CD14-positive monocyte (primary cell): Measurements from ENCODE around the gene RAB3A. TPM values are rescaled to one million over a fixed set of nuclear protein-coding genes. Genes with fewer than 3 reads are reported as not detected.

Experiments
- DNase-seq, 3 donors: peaks; one replicate each; pipeline ENCODE4 v3.0.0-alpha.2; 2011 to 2022
- H2AFZ ChIP-seq: 2 replicates; pipeline ENCODE4 v1.6.0; 2012; ENCODE audit warnings: mild to moderate bottlenecking, low read depth, low read length, inconsistent platforms; ENCODE audit not compliant: insufficient read depth, poor library complexity, severe bottlenecking
- H3K27ac ChIP-seq, 2 donors: 1 replicate in 1 of 2; 2 replicates in 1 of 2; pipeline ENCODE4 v1.5.1; 2012 to 2013; ENCODE audit warnings: low read length in 2 of 2, control low read depth in 1 of 2, inconsistent platforms in 1 of 2, low read depth in 1 of 2, mild to moderate bottlenecking in 1 of 2
- H3K27me3 ChIP-seq, 2 donors: one replicate each; pipeline versions ENCODE4 v1.6.0 to v1.6.1; 2011 to 2013; ENCODE audit warnings: low read length in 2 of 2; ENCODE audit not compliant: control insufficient read depth in 2 of 2, insufficient read depth in 2 of 2
- H3K36me3 ChIP-seq, 2 donors: replicated peaks in 1 of 2; 1 replicate in 1 of 2; 2 replicates in 1 of 2; pipeline versions ENCODE4 v1.5.1 to v1.6.1; 2012 to 2013; ENCODE audit warnings: low read length in 2 of 2, control low read depth in 1 of 2, inconsistent platforms in 1 of 2, mild to moderate bottlenecking in 1 of 2; ENCODE audit not compliant: insufficient read depth in 2 of 2, control insufficient read depth in 1 of 2
- H3K4me1 ChIP-seq, 2 donors: 1 replicate in 1 of 2; 2 replicates in 1 of 2; pipeline versions ENCODE4 v1.5.1 to v1.6.1; 2012 to 2013; ENCODE audit warnings: low read length in 2 of 2, control low read depth in 1 of 2, inconsistent platforms in 1 of 2, mild to moderate bottlenecking in 1 of 2, moderate library complexity in 1 of 2; ENCODE audit not compliant: insufficient read depth in 2 of 2, control insufficient read depth in 1 of 2
- H3K4me2 ChIP-seq: replicated peaks from 2 replicates; pipeline ENCODE3; 2012; ENCODE audit warnings: low read length, moderate library complexity, mild to moderate bottlenecking; ENCODE audit not compliant: poor library complexity, severe bottlenecking; ENCODE audit errors: extremely low read depth
- H3K4me3 ChIP-seq, 3 experiments: fragments of 200-600 bp in 1 of 3; sonication (generic) in 1 of 3; replicated peaks in 1 of 3; 1 replicate in 2 of 3; 2 replicates in 1 of 3; pipeline ENCODE4 v1.5.1; 2011 to 2013; ENCODE audit warnings: low read length in 3 of 3, mild to moderate bottlenecking in 3 of 3, control low read depth in 2 of 3, low read depth in 2 of 3, inconsistent platforms in 1 of 3, moderate library complexity in 1 of 3
- H3K79me2 ChIP-seq: 2 replicates; pipeline ENCODE4 v1.6.0; 2012; ENCODE audit warnings: mild to moderate bottlenecking, control low read depth, inconsistent platforms, low read length, moderate library complexity; ENCODE audit not compliant: insufficient read depth
- H3K9ac ChIP-seq: 2 replicates; pipeline ENCODE4 v1.6.0; 2017; ENCODE audit warnings: low read length, mild to moderate bottlenecking; ENCODE audit not compliant: insufficient read depth, poor library complexity, severe bottlenecking
- H3K9me3 ChIP-seq, 2 donors: replicated peaks in 1 of 2; 1 replicate in 1 of 2; 2 replicates in 1 of 2; pipeline versions ENCODE4 v1.5.1 to v1.6.1; 2012 to 2013; ENCODE audit warnings: low read length in 2 of 2, control low read depth in 1 of 2; ENCODE audit not compliant: control insufficient read depth in 1 of 2, insufficient read depth in 1 of 2
- H4K20me1 ChIP-seq: 2 replicates; pipeline ENCODE4 v1.6.0; 2012; ENCODE audit warnings: mild to moderate bottlenecking, low read length, control low read depth, moderate library complexity; ENCODE audit not compliant: insufficient read depth
- H3K27ac Mint-ChIP-seq, 7 donors: one replicate each; pipeline ENCODE4 v1.8.0; 2020; ENCODE audit warnings: mild to moderate bottlenecking in 7 of 7, mixed read lengths in 7 of 7, moderate library complexity in 6 of 7, inconsistent platforms in 2 of 7
- H3K27me3 Mint-ChIP-seq, 3 donors: one replicate each; pipeline ENCODE4 v1.8.0; 2021 to 2022; ENCODE audit warnings: low read depth in 3 of 3, mild to moderate bottlenecking in 3 of 3, mixed read lengths in 3 of 3, moderate library complexity in 3 of 3, inconsistent platforms in 1 of 3
- H3K36me3 Mint-ChIP-seq, 2 donors: one replicate each; pipeline ENCODE4 v1.8.0; 2020; ENCODE audit warnings: mixed read lengths in 2 of 2, inconsistent platforms in 1 of 2, mild to moderate bottlenecking in 1 of 2
- H3K4me1 Mint-ChIP-seq: one replicate; pipeline ENCODE4 v1.8.0; 2020; ENCODE audit warnings: mild to moderate bottlenecking, mixed read lengths
- H3K4me3 Mint-ChIP-seq, 2 donors: one replicate each; pipeline ENCODE4 v1.8.0; 2020; ENCODE audit warnings: mild to moderate bottlenecking in 2 of 2, mixed read lengths in 2 of 2, moderate library complexity in 1 of 2
- H3K9me3 Mint-ChIP-seq, 7 donors: one replicate each; pipeline ENCODE4 v1.8.0; 2020 to 2022; ENCODE audit warnings: mixed read lengths in 7 of 7, mild to moderate bottlenecking in 6 of 7, moderate library complexity in 6 of 7, inconsistent platforms in 2 of 7
- CTCF ChIP-seq: fragments of 200-600 bp; IDR thresholded peaks from one replicate; pipeline ENCODE4 v1.8.0; 2022; ENCODE audit warnings: antibody characterized with exemption, mild to moderate bottlenecking
- WGBS: methylation state at CpG from one replicate; pipeline ENCODE4 v1.1.5; 2013; ENCODE audit warnings: missing lambda C conversion rate; ENCODE audit not compliant: insufficient coverage; 5-methylcytosine and 5-hydroxymethylcytosine counted together
- intact Hi-C, 2 donors: fragments of 100-400 bp; cut with micrococcal nuclease; formaldehyde crosslinking; loops; one replicate each; pipeline versions ENCODE4 v1.15.0 to v1.15.1; 2023
- polyA plus RNA-seq, 3 donors: library from polyadenylated mRNA; depleted of rRNA in 1 of 3; unstranded in 2 of 3; stranded (reverse) in 1 of 3; fragments of 300-500 nt in 2 of 3; fragments of >200 nt in 1 of 3; fragmentation: Illumina TruSeq in 2 of 3; gene quantifications; 1 replicate in 2 of 3; 2 replicates in 1 of 3; pipeline ENCODE4 v1.2.3, GENCODE V29; 2012 to 2021

The RAB3A gene
- polyA plus RNA-seq, 3 donors: 0.55 to 8.7 (median 0.56) TPM

GRCh38 chr19:18205200-18205892 is 1.5 kb upstream of the RAB3A start:
- Mint-ChIP-seq H3K27ac (peak overlapping the region; percentile 94 to 98 (median 97)), H3K4me3 (peak overlapping the region; percentile 84 to 94), H3K4me1 (peaks cover 24% of the 10 kb centered on the region), H3K9me3 (no peaks in the 10 kb centered on the region), H3K36me3 (peaks cover 13 to 15% of the 10 kb centered on the region in 2 donors), H3K27me3 (peaks cover 24 to 40% (median 33%) of the 10 kb centered on the region in 3 donors)
- H3K9ac ChIP-seq: peak overlapping the region; percentile 73
- H3K4me2 ChIP-seq: peak overlapping the region; percentile 96
- peaks cover 11% of the 10 kb centered on the region for H4K20me1 ChIP-seq
- peak overlapping the region; percentile 91 for H2AFZ ChIP-seq
- H3K4me1 ChIP-seq: peaks cover 23 to 29% of the 10 kb centered on the region in 2 donors
- peak in 2 of 3 donors; percentile 21 to 43 for DNase-seq
- H3K36me3 ChIP-seq: peaks cover 0 to 1% of the 10 kb centered on the region in 2 donors
- H3K4me3 ChIP-seq: peak overlapping the region; percentile 42 to 84 (median 51)
- peaks cover 5% of the 10 kb centered on the region for H3K79me2 ChIP-seq
- H3K27ac ChIP-seq: peak overlapping the region; percentile 70 to 85
- no peak for TF ChIP-seq CTCF
- H3K9me3 ChIP-seq: no peaks in the 10 kb centered on the region
- 24% methylated on average over 21 of the region's 36 CpGs for WGBS
- intact Hi-C loops: loop anchor here (5.0 to 10.0 kb wide), 3 partner anchors 51 to 209 kb away; partner anchors contain the start of genes PIK3R2 (in 1 of the 2) and SSBP4 (in 1 of the 2)
- H3K27me3 ChIP-seq: peaks cover 0 to 10% of the 10 kb centered on the region in 2 donors

- intact Hi-C loops: loop anchor here (5.0 to 10.0 kb wide), 3 partner anchors 50 to 210 kb away; partner anchors contain the start of genes PIK3R2 (in 1 of the 2) and SSBP4 (in 1 of the 2)
- WGBS: 0% methylated on average over 13 of the region's 22 CpGs
- no peaks in the 10 kb centered on the region for H3K9me3 ChIP-seq
- peak overlapping the region; percentile 42 to 84 (median 51) for H3K4me3 ChIP-seq
- H3K9ac ChIP-seq: peak overlapping the region; percentile 73
- peaks cover 23 to 29% of the 10 kb centered on the region in 2 donors for H3K4me1 ChIP-seq
- H4K20me1 ChIP-seq: peaks cover 11% of the 10 kb centered on the region
- Mint-ChIP-seq H3K4me1 (peaks cover 24% of the 10 kb centered on the region), H3K27ac (peak overlapping the region; percentile 94 to 98 (median 97)), H3K36me3 (peaks cover 20 to 23% of the 10 kb centered on the region in 2 donors), H3K27me3 (peaks cover 20 to 33% (median 27%) of the 10 kb centered on the region in 3 donors), H3K9me3 (no peaks in the 10 kb centered on the region), H3K4me3 (peak overlapping the region; percentile 84 to 94)
- H3K79me2 ChIP-seq: peaks cover 5% of the 10 kb centered on the region
- no peak for TF ChIP-seq CTCF
- peak overlapping the region; percentile 70 to 85 for H3K27ac ChIP-seq
- H3K27me3 ChIP-seq: peaks cover 0 to 10% of the 10 kb centered on the region in 2 donors
- H3K36me3 ChIP-seq: peaks cover 0 to 9% of the 10 kb centered on the region in 2 donors
- H2AFZ ChIP-seq: peak overlapping the region; percentile 91
- DNase-seq: peak in 2 of 3 donors; percentile 38 to 86
- H3K4me2 ChIP-seq: peak overlapping the region; percentile 96
These were observed 755 bp upstream of the RAB3A start for GRCh38 chr19:18204394-18205199.
